AG09319 (cell line): ENCODE results near the gene HES5.
"Not testable (repeated sequence)": the region's sequence is repeated elsewhere in the genome, so short reads cannot be mapped to it uniquely, and the experiment has no call there.

ENCODE experiments used
- DNase-seq: peaks from one replicate; pipeline ENCODE4 v3.0.0-alpha.2; 2010; ENCODE audit warnings: low read depth; ENCODE audit errors: extremely low read depth
- CTCF ChIP-seq: IDR thresholded peaks from 2 replicates; pipeline ENCODE4 v1.5.1; 2011; ENCODE audit warnings: low read depth, mild to moderate bottlenecking, inconsistent platforms, low read length, moderate library complexity

The HES5 gene

DNA sequence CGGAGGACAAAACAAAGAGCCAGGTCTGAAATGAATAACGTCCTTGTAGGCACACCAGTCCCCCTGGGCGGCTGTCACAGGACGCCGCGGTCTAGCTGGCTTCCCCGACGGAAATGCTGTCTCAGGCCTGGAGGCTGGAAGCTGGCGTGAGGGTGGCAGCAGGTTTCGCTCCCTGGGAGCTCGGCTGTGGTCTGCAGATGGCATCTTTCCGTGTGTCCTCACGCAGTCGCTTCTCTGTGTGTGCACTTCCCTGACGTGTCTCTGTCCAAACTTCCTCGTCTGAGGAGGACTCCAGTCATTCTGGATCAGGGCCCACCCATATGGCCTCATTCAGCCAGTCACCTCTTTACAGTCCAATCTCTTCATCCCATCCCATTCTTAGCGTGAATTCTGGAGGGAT lies 40.3 kb upstream of the HES5 start:
- no peak for DNase-seq
- no peak for TF ChIP-seq CTCF

DNA sequence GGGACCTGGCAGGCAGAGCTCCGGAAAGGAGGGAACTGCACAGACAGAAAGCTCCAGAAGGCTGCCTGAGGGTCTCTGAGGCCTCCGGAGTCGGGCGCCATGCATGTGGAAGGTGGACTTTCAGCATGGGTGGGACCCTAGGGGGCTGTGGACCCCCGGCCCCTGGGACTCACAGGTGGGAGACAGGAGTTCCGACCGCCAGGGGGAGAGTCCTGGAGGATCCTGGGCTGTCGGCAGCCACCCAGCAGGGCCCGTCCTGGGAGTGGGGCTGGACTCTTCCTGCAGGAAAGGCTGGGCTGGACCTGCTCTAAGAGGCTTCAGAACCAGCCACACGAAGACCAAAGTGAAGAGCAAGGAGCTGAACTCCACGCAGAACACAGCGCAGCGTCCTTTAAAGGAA lies 39.6 kb upstream of the HES5 start:
- not testable (repeated sequence) for DNase-seq

DNA sequence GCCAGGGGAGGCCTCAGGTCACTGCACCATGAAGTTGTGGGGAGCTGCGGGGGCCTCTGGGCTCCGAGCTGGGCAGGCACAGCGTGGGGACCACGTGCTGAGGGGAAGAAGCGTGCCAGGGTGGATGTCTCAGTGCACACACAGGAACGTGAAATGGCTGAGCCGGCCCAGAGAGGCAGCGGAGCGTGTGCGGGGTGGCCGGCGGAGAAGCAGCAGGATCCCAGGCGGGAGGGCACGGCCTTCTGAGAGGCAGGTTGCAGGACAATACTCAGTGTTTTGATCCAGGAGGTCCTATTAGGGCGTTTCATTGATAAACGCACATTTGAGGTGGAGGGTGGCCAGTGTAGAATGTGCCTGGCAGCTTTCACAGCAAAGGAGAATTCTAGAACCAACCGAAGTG lies 39.0 kb upstream of the HES5 start:
- TF ChIP-seq CTCF: no peak
- DNase-seq: no peak

GRCh38 chr1:2568187-2568816 lies 38.2 kb upstream of the HES5 start:
- DNase-seq: not testable (repeated sequence)

DNA sequence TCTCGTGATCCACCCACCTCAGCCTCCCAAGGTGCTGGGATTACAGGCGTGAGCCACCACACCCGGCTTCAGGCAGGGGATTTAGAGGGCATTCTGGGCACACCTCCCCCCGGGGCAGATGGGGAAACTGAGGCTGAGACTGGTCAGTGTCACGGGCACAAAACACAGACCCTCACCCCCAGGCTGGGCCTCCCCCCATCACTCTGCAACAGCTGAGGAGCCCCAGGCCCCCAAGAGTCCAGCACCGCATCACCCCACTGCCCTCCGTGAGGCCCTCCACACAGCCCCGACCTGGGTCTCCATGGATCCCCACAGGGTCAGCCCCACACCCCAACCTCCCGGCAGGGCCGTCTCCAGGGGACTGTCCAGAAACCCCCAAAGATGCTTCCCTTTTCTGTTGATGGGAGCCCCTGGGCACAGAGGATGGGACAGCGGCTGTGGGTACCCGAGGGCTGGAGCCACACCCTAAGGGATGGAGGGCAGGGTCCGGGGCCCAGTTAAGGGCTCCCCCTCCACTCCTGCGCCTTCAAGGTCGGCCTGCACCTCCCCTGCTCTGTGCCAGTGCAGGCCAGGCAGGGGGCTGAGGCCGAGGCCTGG lies 37.1 kb upstream of the HES5 start:
- no peak for DNase-seq
- TF ChIP-seq CTCF: no peak

- DNase-seq: no peak
- TF ChIP-seq CTCF: no peak
These were observed 36.3 kb upstream of the HES5 start for GRCh38 chr1:2566101-2567045.

DNA sequence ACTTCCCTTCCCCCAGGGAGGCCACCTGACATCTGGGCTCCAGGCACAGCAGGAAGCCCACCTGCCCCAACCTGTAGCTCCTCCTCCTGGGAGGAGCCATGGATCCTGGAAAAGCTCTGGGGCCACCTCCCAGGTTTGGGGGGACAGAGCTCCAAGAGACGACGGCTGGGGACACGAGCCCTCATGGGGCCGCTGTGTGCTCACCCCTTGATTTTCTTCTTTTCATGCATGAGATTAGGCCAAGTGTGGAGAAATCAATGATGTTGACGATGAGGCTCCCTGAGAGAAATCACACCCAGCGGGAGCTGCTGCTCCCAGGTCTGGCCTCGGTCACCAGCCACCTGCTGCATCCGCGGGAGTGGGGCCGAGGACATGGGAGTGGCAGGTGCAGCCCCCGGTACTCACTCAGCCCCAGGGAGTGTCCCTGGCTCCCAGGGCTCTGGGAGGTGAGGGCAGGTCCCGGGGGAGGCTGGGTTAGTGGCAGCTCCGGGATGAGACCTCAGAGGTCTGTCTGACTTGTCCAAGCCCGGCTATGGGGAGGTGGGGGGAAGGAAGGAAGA lies 34.8 kb upstream of the HES5 start:
- TF ChIP-seq CTCF: no peak
- no peak for DNase-seq

DNA sequence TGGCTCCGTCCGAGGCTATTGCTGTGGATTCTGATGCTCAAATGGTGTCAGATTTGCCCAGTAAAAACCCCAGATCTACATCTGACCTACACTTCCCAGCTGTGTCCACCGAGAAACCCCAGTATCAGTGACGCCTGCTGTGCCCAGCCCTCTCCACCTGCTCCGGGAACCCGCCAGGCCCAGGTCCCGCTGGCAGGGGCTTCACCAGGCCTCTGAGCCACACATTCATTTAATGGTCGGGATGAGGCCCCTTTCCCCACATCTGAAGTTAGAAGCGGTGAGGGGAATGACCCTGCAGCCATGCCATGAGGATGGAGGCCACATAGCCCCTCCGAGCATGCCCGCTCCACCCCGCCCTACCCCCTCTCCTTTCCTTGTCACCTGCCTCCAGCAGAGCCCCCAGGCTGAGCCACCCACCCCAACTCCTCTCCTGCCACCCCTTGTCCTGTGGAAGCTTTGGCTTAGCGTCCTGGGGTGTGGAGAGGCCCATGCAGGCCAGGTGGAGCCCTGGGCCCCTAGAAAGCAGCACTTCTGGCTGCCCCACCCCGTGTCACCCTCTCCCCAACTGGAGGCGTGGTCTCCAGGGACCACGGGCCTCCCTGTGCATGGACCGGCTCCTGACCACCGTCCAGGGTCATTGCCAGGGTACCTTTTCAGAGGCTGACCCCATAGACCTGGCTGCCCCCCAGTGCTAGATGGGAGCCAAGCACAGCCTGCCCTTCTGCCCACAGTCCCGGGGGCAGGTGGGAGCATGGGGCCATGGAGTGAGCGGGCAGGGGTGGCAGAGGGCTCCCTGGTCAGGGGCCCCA lies 34.1 kb upstream of the HES5 start:
- TF ChIP-seq CTCF: no peak
- no peak for DNase-seq
